ENCODE results near the gene IP6K3. TPM values are rescaled to one million over a fixed set of nuclear protein-coding genes. Genes with fewer than 3 reads are reported as not detected.

The IP6K3 gene
- total and polyA plus RNA-seq, 5 experiments from 2014 or later, result not detected

DNA sequence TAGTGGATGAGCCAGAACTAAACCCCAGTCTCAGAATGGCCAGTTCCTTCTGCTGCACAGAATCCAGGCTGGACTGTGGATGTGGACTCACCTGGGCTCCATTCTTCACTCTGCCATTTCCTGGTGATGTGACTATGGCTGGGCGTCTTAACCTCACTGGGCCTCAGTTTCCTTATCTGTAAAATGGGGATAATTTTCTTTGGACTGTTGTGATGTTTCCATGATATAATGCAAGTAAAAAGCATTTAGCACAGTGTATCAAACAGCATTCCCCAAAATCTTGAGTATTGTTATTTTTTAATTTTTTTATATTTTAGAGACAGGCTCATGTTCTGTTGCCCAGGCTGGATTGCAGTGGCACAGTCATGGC lies 5.9 kb upstream of the IP6K3 start:
- Mint-ChIP-seq H3K36me3 (no peaks in the 10 kb centered on the region), H3K27ac (no peak overlapping the region), H3K4me3 (no peak overlapping the region), H3K4me1 (peaks cover 0 to 2% (median 0%) of the 10 kb centered on the region in 4 donors), H3K9me3 (no peaks in the 10 kb centered on the region), H3K27me3 (peaks cover 0 to 2% (median 0%) of the 10 kb centered on the region in 5 donors)
- ATAC-seq (no peak), DNase-seq (no peak)
- POLR2A ChIA-PET, result no interaction called here

GRCh38 chr6:33751771-33752645 lies 5.3 kb upstream of the IP6K3 start:
- Mint-ChIP-seq H3K36me3 (no peaks in the 10 kb centered on the region), H3K4me1 (no peaks in the 10 kb centered on the region), H3K27me3 (peaks cover 0 to 9% (median 3%) of the 10 kb centered on the region in 5 donors), H3K9me3 (no peaks in the 10 kb centered on the region), H3K27ac (no peak overlapping the region), H3K4me3 (no peak overlapping the region)
- POLR2A ChIA-PET, result no interaction called here
- DNase-seq (no peak), ATAC-seq (no peak)

DNA sequence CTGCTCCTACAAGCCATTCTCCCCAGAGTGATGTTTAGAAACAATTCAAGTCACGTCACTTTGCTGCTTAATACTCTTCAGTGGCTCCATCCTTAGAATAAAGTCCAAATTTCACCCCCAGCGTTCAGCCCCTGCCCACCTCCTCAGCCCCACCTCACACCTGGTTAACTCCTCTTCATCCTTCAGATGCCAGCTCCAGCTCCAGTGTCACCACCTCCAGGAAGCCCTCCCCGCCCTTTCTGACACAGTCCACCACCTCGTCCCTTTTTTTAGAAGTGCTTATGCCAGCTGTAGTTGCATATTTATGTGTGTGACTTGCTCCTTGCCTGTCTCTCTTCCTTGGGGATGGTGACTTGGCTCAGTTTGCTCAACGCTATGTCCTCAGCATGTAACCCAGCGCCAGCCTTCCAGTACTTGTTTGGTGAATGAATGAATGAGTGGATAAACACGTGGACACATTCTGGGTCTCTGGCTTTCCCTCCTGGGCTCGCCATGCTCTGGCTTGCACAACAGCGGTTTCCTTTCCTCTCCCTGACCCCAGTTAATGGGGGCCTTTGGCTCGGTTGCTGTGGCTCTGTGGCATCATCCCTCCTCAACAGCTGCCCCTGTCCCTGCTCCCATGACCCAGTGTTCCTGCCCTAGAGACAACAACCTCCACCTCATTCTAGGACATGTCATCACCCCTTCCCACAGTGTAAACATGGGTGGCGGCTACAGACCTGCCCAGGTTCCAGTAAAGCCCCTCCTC lies 3.7 kb upstream of the IP6K3 start:
- ATAC-seq, result no peak

DNA sequence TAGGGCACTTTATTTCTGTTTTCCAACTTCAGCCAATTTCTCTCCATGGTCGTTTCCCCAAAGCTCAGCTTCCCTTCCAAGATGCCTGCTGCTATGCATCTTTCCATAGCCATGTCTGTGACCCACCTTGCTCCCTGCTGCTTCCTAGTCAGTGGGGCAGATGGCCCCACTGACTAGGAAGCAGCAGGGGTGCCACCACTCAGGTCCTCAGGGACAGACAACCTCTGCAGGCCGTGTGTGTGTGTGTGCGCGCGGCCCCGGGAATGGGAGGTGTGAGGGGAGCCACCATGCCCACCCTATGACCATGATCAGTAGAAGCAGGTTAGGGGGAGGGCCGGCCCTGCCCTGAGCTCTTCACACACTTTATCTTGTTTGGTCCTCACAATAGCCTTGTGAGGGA lies 2.7 kb upstream of the IP6K3 start:
- Mint-ChIP-seq H3K9me3 (no peaks in the 10 kb centered on the region), H3K27me3 (peaks cover 0 to 10% (median 2%) of the 10 kb centered on the region in 5 donors), H3K4me1 (peaks cover 0 to 2% (median under 1%) of the 10 kb centered on the region in 4 donors), H3K36me3 (no peaks in the 10 kb centered on the region), H3K27ac (peak overlapping the region in 1 of 10 donors; percentile 39), H3K4me3 (no peak overlapping the region)
- POLR2A ChIA-PET, result interaction anchor here (1.1 kb wide), 1 partner anchor 27 kb away, joined by 3 read pairs; no protein-coding TSS in a partner anchor
- no peak for DNase-seq
- no peak for ATAC-seq

More for the DNA sequence above, 3.7 kb upstream of the IP6K3 start:
- POLR2A ChIA-PET, result interaction anchor here (1.1 kb wide), 1 partner anchor 28 kb away, joined by 3 read pairs; no protein-coding TSS in a partner anchor
- DNase-seq, result no peak
- Mint-ChIP-seq H3K27ac (peak overlapping the region in 1 of 10 donors; percentile 77), H3K36me3 (no peaks in the 10 kb centered on the region), H3K4me3 (no peak overlapping the region), H3K27me3 (peaks cover 0 to 10% (median 2%) of the 10 kb centered on the region in 5 donors), H3K9me3 (no peaks in the 10 kb centered on the region), H3K4me1 (no peaks in the 10 kb centered on the region)

DNA sequence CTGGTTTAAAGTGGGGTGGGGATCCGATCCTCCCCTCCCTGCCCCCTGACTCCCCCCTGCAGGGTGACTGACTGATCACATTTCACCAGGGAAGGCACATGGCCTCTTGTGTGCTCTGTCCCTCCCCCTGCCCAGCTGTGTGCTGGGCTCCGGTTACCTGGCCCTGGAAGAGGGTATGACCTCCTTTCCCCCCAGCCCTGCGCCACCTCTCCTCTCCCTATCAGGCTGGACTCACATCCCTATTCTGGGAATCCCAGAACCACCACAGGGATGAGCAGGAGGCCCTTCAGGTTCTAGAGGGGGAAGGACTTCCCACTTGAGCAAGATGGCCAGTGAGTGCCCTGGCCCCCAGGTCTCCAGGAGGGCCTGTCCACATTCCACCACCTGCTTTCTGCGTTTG lies 2.1 kb upstream of the IP6K3 start:
- no peak for ATAC-seq
- peaks cover 2 to 6% (median 5%) of the 10 kb centered on the region in 4 donors for H3K4me1 Mint-ChIP-seq
- H3K9me3 Mint-ChIP-seq, result no peaks in the 10 kb centered on the region
- no peak overlapping the region for H3K27ac Mint-ChIP-seq
- no peak overlapping the region for H3K4me3 Mint-ChIP-seq
- H3K36me3 Mint-ChIP-seq, result no peaks in the 10 kb centered on the region
- peaks cover 0 to 10% (median 3%) of the 10 kb centered on the region in 5 donors for H3K27me3 Mint-ChIP-seq
- POLR2A ChIA-PET, result interaction anchor here (1.1 kb wide), 1 partner anchor 27 kb away, joined by 3 read pairs; no protein-coding TSS in a partner anchor
- DNase-seq, result no peak

- DNase-seq (no peak), ATAC-seq (no peak)
- POLR2A ChIA-PET, result no interaction called here
- peaks cover 2 to 6% (median 5%) of the 10 kb centered on the region in 4 donors for H3K4me1 Mint-ChIP-seq
- H3K4me3 Mint-ChIP-seq, result no peak overlapping the region
- no peaks in the 10 kb centered on the region for H3K9me3 Mint-ChIP-seq
- H3K27ac Mint-ChIP-seq, result peak overlapping the region in 1 of 10 donors; percentile 66
- H3K27me3 Mint-ChIP-seq, result peaks cover 0 to 10% (median 6%) of the 10 kb centered on the region in 5 donors
- H3K36me3 Mint-ChIP-seq, result no peaks in the 10 kb centered on the region
These were observed 1.1 kb upstream of the IP6K3 start for GRCh38 chr6:33747823-33748222.

GRCh38 chr6:33746036-33746600 lies 587 bp downstream of the IP6K3 start:
- no peak for DNase-seq
- Mint-ChIP-seq H3K4me1 (peaks cover 2 to 6% (median 5%) of the 10 kb centered on the region in 4 donors), H3K4me3 (no peak overlapping the region), H3K9me3 (no peaks in the 10 kb centered on the region), H3K27ac (peak overlapping the region in 1 of 10 donors; percentile 79), H3K27me3 (peaks cover 0 to 12% (median 9%) of the 10 kb centered on the region in 5 donors), H3K36me3 (no peaks in the 10 kb centered on the region)
- no peak for ATAC-seq
- POLR2A ChIA-PET, result no interaction called here

- peaks cover 2 to 6% (median 5%) of the 10 kb centered on the region in 4 donors for H3K4me1 Mint-ChIP-seq
- ATAC-seq (no peak), DNase-seq (no peak)
- no peaks in the 10 kb centered on the region for H3K9me3 Mint-ChIP-seq
- no peak overlapping the region for H3K4me3 Mint-ChIP-seq
- peak overlapping the region in 1 of 10 donors; percentile 79 for H3K27ac Mint-ChIP-seq
- POLR2A ChIA-PET, result no interaction called here
- peaks cover 0 to 12% (median 9%) of the 10 kb centered on the region in 5 donors for H3K27me3 Mint-ChIP-seq
- no peaks in the 10 kb centered on the region for H3K36me3 Mint-ChIP-seq
These were observed 1.2 kb downstream of the IP6K3 start for GRCh38 chr6:33745548-33745947.

- DNase-seq (no peak), ATAC-seq (peak in 1 of 2 donors; percentile 12)
- POLR2A ChIA-PET, result no interaction called here
- H3K36me3 Mint-ChIP-seq, result no peaks in the 10 kb centered on the region
- no peak overlapping the region for H3K4me3 Mint-ChIP-seq
- no peaks in the 10 kb centered on the region for H3K9me3 Mint-ChIP-seq
- no peak overlapping the region for H3K27ac Mint-ChIP-seq
- peaks cover 0 to 12% (median 9%) of the 10 kb centered on the region in 5 donors for H3K27me3 Mint-ChIP-seq
- H3K4me1 Mint-ChIP-seq, result peaks cover 2 to 6% (median 5%) of the 10 kb centered on the region in 4 donors
These were observed 1.7 kb downstream of the IP6K3 start for GRCh38 chr6:33744895-33745546.

GRCh38 chr6:33744001-33744848 lies 2.5 kb downstream of the IP6K3 start:
- no peak overlapping the region for H3K4me3 Mint-ChIP-seq
- peak; percentile 49 to 81 (median 68) for DNase-seq
- POLR2A ChIA-PET, result interaction anchor here (0.7 kb wide), 1 partner anchor 162 kb away, joined by 5 read pairs; no protein-coding TSS in a partner anchor
- no peaks in the 10 kb centered on the region for H3K36me3 Mint-ChIP-seq
- H3K27me3 Mint-ChIP-seq, result peaks cover 0 to 12% (median 9%) of the 10 kb centered on the region in 5 donors
- no peaks in the 10 kb centered on the region for H3K9me3 Mint-ChIP-seq
- peaks cover 2 to 6% (median 5%) of the 10 kb centered on the region in 4 donors for H3K4me1 Mint-ChIP-seq
- peak overlapping the region in 1 of 10 donors; percentile 6 for H3K27ac Mint-ChIP-seq
- peak; percentile 88 to 97 for ATAC-seq

- ATAC-seq (no peak), DNase-seq (peak in 1 of 10 donors; percentile 58)
- Mint-ChIP-seq H3K36me3 (no peaks in the 10 kb centered on the region), H3K27me3 (peaks cover 0 to 12% (median 9%) of the 10 kb centered on the region in 5 donors), H3K4me3 (no peak overlapping the region), H3K27ac (no peak overlapping the region), H3K4me1 (peaks cover 2 to 6% (median 5%) of the 10 kb centered on the region in 4 donors), H3K9me3 (no peaks in the 10 kb centered on the region)
- POLR2A ChIA-PET, result no interaction called here
These were observed 3.9 kb downstream of the IP6K3 start for GRCh38 chr6:33742837-33743236.
